DMS53 (cell line): ENCODE measurements around the gene LPGAT1.

Source experiments
- DNase-seq: peaks from one replicate; lab custom pipeline; 2025; lab: John Stamatoyannopoulos, UW

LPGAT1 gene

DNA sequence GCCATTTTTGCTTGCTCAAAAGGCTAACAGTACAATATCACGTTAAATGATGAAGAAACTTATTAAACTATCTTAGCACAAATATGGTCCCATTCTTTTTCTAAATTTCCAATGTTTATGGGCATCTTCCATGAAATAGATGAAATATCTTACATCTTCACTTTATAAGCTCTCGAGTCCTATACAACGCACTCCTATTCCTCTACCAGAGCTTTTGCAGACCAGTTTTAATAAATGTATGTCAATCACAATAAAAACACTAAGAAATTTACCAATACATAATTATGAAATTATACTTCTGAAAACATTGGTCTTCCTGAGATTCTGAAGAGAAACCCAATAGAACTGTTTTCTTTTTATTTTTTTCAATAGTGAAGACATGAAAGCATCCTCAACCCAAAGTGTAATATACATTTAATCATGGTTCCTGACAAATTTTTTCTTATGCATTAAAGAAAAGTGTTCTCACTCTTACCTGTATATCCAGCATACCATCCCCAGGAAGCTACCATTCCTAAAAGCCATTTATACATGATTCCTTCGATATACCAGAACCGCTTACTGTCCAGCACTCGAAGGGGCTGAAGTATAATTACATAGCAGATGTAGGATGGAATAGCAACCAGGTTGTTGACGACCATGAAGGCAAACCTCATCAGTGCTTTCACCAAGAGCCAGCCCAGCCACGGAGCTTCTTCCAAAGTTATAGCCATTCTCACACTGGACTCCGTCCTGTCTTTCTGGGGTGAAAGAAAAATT is 1.8 kb downstream of the LPGAT1 start:
- DNase-seq, result peak; percentile 46

GRCh38 chr1:211827051-211827450 is 3.5 kb downstream of the LPGAT1 start:
- no peak for DNase-seq

- DNase-seq, result no peak
Observed at GRCh38 chr1:211825980-211826379, 4.6 kb downstream of the LPGAT1 start.

DNA sequence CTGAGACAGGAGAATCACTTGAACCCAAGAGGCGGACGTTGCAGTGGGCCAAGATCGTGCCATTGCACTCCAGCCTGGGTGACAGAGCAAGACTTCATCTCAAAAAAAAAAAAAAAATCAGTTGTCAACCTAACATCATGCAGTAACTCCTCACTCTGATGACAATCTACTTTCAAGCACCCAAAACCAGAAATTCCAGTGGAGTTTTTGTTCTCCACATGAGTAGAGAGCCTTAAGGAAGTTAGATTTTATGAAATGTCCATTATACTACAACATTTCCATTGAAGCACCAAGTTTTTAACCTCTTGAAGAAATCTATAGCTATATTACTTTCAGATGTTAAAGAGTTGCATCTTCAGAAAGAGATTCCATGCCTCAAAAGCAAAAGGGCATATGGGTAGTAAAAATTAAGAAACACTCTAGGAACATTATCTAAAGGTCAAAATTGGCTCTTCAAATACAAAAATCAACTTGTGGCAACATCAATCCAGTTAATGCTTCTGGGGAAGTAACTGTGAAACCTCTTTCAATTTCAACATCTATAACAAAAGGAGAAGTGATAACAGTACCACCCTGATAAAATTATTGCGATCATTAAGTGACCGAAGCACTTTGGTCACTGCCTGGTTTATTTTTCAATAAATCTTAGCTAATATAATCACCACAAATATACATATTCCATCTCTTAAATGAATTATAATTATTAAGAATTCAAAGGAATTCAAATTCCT is 7.7 kb downstream of the LPGAT1 start:
- DNase-seq, result no peak

- no peak for DNase-seq
Observed at GRCh38 chr1:211816586-211816985, 14.0 kb downstream of the LPGAT1 start.

DNA sequence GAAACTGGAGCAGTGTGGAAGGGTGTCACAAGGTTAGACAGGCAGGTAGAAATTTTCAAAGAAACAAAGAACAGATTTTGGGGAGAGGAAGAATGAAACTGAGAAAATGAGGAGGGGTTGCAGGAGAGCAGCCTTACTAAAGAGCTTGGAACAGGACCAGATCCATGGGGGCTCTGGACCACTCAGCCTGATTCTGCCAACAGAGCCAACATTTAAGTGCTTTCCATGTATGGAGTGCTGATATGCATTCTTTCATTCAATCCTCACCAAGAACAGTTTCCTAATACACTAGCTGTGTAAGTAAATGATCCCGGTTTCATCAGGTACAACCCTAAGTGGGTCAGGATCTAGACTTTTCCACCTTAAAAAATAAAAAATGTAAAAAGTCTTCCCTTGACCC is 16.2 kb downstream of the LPGAT1 start:
- DNase-seq, result no peak

GRCh38 chr1:211813590-211813989 is 17.0 kb downstream of the LPGAT1 start:
- DNase-seq, result no peak

DNA sequence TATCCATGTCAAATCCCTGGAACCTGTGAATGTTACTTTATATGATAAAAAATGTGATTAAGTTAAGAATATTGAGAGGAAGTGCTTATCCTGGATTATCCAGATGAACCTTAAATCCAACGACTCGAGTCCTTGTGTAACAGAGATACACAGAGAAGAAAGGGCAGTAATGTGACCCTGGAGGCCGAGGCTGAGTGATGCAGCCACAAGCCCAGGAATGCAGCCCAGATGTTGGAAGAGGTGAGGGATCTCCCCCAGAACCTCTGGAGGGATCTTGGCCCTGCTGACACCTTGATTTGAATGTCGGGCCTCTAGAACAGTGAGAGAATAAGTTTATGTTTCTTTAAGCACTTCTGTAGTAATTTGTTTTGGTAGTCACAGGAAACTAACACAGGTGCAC is 18.0 kb downstream of the LPGAT1 start:
- no peak for DNase-seq

GRCh38 chr1:211811848-211812247 is 18.7 kb downstream of the LPGAT1 start:
- DNase-seq, result no peak

- no peak for DNase-seq
Observed at GRCh38 chr1:211811126-211811525, 19.4 kb downstream of the LPGAT1 start.

DNA sequence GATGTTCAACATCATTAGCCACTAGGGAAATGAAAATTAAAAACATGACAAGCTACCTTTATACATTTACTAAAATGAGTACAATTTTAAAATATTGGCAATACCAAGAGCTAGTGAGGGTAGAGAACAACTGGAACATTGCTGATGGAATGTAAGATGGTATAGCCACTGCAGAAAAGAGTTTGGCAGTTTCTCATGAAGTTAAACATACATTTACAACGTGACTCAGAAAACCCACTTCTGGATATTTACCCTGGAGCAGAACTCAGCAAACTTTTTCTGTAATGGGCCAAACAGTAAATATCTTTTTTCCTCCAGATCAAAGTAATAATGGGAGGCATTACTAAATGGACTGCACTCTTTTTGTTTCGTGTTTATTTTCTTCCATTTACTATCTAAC is 22.1 kb downstream of the LPGAT1 start:
- no peak for DNase-seq

DNA sequence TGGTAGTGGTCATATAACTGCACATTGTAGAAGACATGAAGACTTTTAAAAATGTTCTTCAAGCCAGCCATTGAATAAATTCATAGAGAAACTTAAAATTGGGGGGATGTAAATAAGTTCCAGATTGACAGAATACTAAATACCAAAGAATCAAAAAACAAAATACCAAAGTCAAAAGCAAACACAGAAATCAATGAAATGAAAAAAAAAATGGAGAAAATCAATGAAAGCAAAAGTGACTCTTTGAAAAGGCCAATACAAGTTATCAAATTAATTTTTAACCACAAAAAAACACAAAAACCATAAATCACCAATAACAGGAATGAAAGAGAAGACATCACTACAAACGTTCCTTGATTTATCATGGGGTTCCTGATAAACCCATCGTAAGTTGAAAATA is 25.6 kb downstream of the LPGAT1 start:
- DNase-seq, result no peak

DNA sequence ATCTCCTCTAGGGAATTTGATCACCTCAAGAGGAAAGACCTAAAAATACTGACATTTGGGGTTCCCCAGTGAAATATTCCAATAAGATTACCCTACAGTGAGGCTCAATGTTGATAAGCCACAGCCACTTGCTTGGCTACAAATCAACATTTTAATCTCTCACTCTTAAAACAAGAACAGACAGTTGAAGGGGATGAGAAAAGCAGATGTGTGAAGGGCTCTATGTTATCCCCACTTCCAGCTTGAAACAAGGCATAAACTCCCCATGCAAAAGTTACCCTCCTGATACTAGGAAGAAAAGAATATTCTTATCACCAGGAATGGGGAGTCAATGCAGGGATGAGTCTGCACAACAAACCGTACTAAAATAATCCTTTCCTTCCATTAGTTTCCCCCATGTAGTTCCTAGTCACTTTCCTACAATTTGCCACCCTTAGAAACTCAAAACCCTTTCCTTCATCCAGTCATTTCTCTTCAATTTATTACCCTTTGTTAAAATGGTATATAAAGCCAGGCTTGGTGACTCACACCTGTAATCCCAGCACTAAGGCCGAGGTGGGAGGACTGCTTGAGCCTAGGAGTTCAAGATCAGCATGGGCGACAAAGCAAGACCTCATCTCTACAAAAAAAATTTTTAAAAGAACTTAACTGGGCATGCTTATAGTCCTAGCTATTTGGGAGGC is 29.5 kb downstream of the LPGAT1 start:
- DNase-seq, result no peak

DNA sequence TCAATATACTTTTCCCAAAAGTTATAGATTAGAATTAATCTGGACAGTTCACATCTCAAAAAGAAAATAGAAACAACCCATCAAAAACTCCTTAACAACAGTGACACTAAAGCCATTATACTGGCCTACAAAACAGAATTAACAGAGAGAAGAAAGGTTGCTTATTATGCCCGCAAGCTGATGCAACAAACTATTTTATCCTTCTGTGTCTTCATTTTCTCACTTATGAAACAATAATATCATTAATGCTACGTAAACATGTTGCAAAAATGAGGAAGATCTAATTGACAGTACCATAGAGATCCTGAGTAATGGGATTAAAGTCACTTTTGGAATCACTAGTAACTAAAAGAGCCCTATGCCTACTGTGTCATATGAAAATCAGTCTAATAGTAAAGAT is 32.6 kb downstream of the LPGAT1 start:
- DNase-seq, result no peak

GRCh38 chr1:211791979-211792378 is 38.6 kb downstream of the LPGAT1 start:
- DNase-seq, result no peak

- no peak for DNase-seq
Observed at GRCh38 chr1:211789641-211790464, 40.7 kb downstream of the LPGAT1 start.

DNA sequence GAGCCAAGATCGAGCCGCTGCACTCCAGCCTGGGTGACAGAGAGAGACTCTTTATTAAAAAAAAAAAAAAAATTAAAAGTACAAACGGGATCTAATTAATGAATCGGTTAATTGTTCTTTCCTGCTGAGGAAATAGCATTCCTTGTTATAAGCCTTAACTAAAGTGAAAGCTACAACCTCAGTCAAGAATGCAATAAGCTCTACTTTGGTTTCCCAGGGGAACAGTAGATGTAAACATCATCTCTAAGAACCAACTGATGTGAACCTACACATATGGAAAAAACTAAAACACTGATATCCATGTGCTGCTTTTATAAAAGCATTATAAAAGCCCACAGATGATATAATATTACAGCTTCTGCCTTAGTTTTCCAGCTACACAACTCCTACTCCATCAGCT is 41.9 kb downstream of the LPGAT1 start:
- no peak for DNase-seq

GRCh38 chr1:211783897-211784296 is 46.7 kb downstream of the LPGAT1 start:
- DNase-seq, result peak; percentile 81

DNA sequence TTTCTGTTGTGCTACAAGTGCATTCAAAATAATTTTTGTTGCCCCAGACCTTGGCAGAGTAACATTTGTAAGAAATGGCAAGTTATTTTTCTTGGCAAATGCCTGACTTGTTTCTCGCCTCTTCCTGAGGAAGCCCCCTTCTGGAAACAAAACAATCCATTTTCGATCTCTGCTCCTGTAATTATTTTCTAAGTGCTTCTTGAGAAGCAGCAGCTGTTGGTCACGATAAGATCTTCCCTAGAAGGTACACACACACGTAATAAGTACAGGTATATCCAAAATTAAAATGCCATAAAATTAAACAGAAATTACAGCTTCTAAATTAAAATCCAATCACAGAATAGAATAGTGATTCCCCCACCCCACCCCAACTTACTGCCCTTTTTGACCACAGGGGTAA is 47.3 kb downstream of the LPGAT1 start:
- DNase-seq, result no peak

GRCh38 chr1:211781260-211781659 is 49.3 kb downstream of the LPGAT1 start:
- DNase-seq, result no peak

- DNase-seq, result no peak
Observed at GRCh38 chr1:211775170-211775569, 55.4 kb downstream of the LPGAT1 start.

DNA sequence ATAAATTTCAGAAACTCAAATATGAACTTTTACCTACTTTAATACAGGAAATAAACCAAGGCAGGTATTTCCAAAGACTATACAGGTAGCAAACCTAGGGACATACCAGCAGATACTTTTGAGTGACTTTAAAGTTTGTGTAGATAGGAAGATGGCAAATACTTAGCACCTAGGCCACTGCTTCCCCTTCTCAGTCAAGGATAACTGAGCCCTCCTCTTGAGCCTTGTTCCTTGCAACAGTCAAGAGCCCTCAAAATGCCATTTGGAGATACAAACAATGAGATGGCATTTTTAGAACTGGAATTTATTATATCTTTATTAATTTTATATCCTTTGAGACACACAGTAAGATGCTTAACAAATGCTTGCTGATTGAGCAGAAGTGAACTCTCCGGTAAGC is 65.9 kb downstream of the LPGAT1 start:
- peak; percentile 13 for DNase-seq
